IPS-NIHi7 (cell line): Measurements from ENCODE around the gene SLC22A23.
"Not testable (repeated sequence)": the region's sequence is repeated elsewhere in the genome, so short reads cannot be mapped to it uniquely, and the experiment has no call there.

ENCODE experiments used
- DNase-seq: peaks from one replicate; pipeline ENCODE4 v3.0.0; 2012; ENCODE audit warnings: mixed read lengths; ENCODE audit errors: extremely low spot score

Gene SLC22A23

GRCh38 chr6:3242768-3243167, 214.1 kb downstream of the SLC22A23 start:
- no peak for DNase-seq

GRCh38 chr6:3241745-3242144, 215.1 kb downstream of the SLC22A23 start:
- DNase-seq: not testable (repeated sequence)

- DNase-seq: no peak
Measured at GRCh38 chr6:3240595-3240994, 216.3 kb downstream of the SLC22A23 start.

GRCh38 chr6:3239110-3239830, 217.6 kb downstream of the SLC22A23 start:
- no peak for DNase-seq

GRCh38 chr6:3237761-3238662, 218.8 kb downstream of the SLC22A23 start:
- DNase-seq: no peak

- no peak for DNase-seq
Measured at GRCh38 chr6:3236005-3236404, 220.8 kb downstream of the SLC22A23 start.

- DNase-seq: no peak
Measured at GRCh38 chr6:3235486-3235885, 221.4 kb downstream of the SLC22A23 start.

GRCh38 chr6:3233904-3234303, 222.9 kb downstream of the SLC22A23 start:
- no peak for DNase-seq

- no peak for DNase-seq
Measured at GRCh38 chr6:3233321-3233720, 223.5 kb downstream of the SLC22A23 start.

- no peak for DNase-seq
Measured at GRCh38 chr6:3232017-3232945, 224.6 kb downstream of the SLC22A23 start.

- peak; percentile 69 for DNase-seq
Measured at GRCh38 chr6:3231247-3232016, 225.4 kb downstream of the SLC22A23 start.

GRCh38 chr6:3230900-3231246, 226.0 kb downstream of the SLC22A23 start:
- no peak for DNase-seq

GRCh38 chr6:3230256-3230882, 226.5 kb downstream of the SLC22A23 start:
- no peak for DNase-seq

- DNase-seq: no peak
Measured at GRCh38 chr6:3229566-3230178, 227.2 kb downstream of the SLC22A23 start.

- no peak for DNase-seq
Measured at GRCh38 chr6:3228771-3229565, 227.9 kb downstream of the SLC22A23 start.

- DNase-seq: peak; percentile 55
Measured at GRCh38 chr6:3228046-3228671, 228.7 kb downstream of the SLC22A23 start.

GRCh38 chr6:3227363-3228045, 229.3 kb downstream of the SLC22A23 start, which contains the start of gene TUBB2B:
Gene TUBB2B, minus strand, starts transcription at chr6:3227653. Its CDS starts 110 bp downstream, at chr6:3227543.
- peak; percentile 94 for DNase-seq
